Suprapubic skin (tissue), 4 donors: Measurements from ENCODE around the gene OSER1.

Experiments
- CTCF ChIP-seq, 2 donors: fragments of 200-600 bp in 1 of 2; fragments of 450-650 bp in 1 of 2; sonication (generic) in 1 of 2; IDR thresholded peaks; one replicate each; pipeline ENCODE4 v1.5.1; 2016 to 2019; ENCODE audit warnings: antibody characterized with exemption in 2 of 2, mild to moderate bottlenecking in 1 of 2, moderate library complexity in 1 of 2
- EP300 ChIP-seq: sonication (generic); formaldehyde crosslinking; IDR thresholded peaks from one replicate; pipeline ENCODE4 v1.6.1; 2017; ENCODE audit warnings: antibody characterized with exemption
- POLR2A ChIP-seq, 2 donors: fragments of 450-650 bp; IDR thresholded peaks; one replicate each; pipeline ENCODE4 v1.6.1; 2017; ENCODE audit warnings: antibody characterized with exemption in 2 of 2, mild to moderate bottlenecking in 2 of 2, moderate library complexity in 2 of 2
- POLR2AphosphoS5 ChIP-seq, 3 donors: sonication (generic); formaldehyde crosslinking; IDR thresholded peaks; one replicate each; pipeline ENCODE4 v1.6.1; 2017; ENCODE audit warnings: antibody characterized with exemption in 3 of 3

GRCh38 chr20:44166008-44166407, 44.6 kb downstream of the OSER1 start:
- no peak for TF ChIP-seq POLR2AphosphoS5 (IDR thresholded peaks at IDR 0.05)
- no peak for TF ChIP-seq CTCF (IDR thresholded peaks at IDR 0.05)
- no peak for TF ChIP-seq POLR2A (IDR thresholded peaks at IDR 0.05)
- TF ChIP-seq EP300: no peak
